ENCODE results near the gene SPATA12.

DNA sequence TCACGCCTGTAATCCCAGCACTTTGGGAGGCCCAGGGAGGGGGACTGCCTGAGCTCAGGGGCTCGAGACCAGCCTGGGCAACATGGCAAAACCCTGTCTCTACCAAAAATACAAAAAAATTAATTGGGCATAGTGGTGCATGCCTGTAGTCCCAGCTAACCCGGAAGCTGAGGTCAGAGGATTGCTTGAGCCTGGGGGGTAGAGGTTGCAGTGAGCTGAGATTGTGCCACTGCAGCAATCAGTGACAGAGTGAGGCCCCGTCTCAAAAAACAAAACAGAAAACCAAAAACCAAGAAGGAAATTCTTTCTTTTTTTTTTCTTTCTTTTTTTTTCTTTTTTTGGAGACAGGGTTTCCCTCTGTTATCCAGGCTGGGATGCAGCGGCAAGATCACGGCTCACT lies 3.5 kb downstream of the SPATA12 start:
- no peak for TF ChIP-seq POLR2AphosphoS5 (IDR thresholded peaks at IDR 0.05)
- TF ChIP-seq, protein P1, sequence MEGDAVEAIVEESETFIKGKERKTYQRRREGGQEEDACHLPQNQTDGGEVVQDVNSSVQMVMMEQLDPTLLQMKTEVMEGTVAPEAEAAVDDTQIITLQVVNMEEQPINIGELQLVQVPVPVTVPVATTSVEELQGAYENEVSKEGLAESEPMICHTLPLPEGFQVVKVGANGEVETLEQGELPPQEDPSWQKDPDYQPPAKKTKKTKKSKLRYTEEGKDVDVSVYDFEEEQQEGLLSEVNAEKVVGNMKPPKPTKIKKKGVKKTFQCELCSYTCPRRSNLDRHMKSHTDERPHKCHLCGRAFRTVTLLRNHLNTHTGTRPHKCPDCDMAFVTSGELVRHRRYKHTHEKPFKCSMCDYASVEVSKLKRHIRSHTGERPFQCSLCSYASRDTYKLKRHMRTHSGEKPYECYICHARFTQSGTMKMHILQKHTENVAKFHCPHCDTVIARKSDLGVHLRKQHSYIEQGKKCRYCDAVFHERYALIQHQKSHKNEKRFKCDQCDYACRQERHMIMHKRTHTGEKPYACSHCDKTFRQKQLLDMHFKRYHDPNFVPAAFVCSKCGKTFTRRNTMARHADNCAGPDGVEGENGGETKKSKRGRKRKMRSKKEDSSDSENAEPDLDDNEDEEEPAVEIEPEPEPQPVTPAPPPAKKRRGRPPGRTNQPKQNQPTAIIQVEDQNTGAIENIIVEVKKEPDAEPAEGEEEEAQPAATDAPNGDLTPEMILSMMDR (IDR thresholded peaks at IDR 0.05), result no peak
